IMR-90 (cell line): ENCODE data around the gene GLS2. TPM values are rescaled to one million over a fixed set of nuclear protein-coding genes. Genes with fewer than 3 reads are reported as not detected.
"Not testable (repeated sequence)": the region's sequence is repeated elsewhere in the genome, so short reads cannot be mapped to it uniquely, and the experiment has no call there.

Experiments
- ATAC-seq: fragments of 200-7000 bp; cut with Tn5 transposase; 2 replicates; pipeline ENCODE4 v1.9.1; 2020; ENCODE audit warnings: low read depth, mild to moderate bottlenecking, moderate library complexity
- BruUV-seq: library from RNA; stranded (reverse); fragments of 400-500 nt; replicated peaks from 2 replicates; lab custom pipeline; 2021; lab: Mats Ljungman, UMichigan
- CTCF ChIA-PET: fragments of 300-600 bp; formaldehyde crosslinking; extraction: SDS; loops from one replicate; lab custom pipeline; 2021; ENCODE audit warnings: antibody characterized with exemption; lab: Yijun Ruan, JAX
- POLR2A ChIA-PET: fragments of 300-600 bp; sonication (Branson Sonifier 250); formaldehyde crosslinking; loops from one replicate; lab custom pipeline; 2022; ENCODE audit warnings: antibody characterized with exemption; ENCODE audit not compliant: unreplicated experiment; lab: Charles Lee
- DNase-seq: peaks from one replicate; pipeline ENCODE4 v3.0.0; 2013
- H2AFZ ChIP-seq: replicated peaks from 2 replicates; pipeline ENCODE3; 2013; ENCODE audit warnings: low read length, mild to moderate bottlenecking; ENCODE audit not compliant: poor library complexity
- H2AK5ac ChIP-seq: 2 replicates; pipeline ENCODE4 v1.6.1; 2013; ENCODE audit warnings: low read depth, low read length, inconsistent platforms
- H2AK9ac ChIP-seq: replicated peaks from 2 replicates; pipeline ENCODE3; 2013; ENCODE audit warnings: mild to moderate bottlenecking, low read depth, low read length, moderate library complexity; ENCODE audit not compliant: poor library complexity
- H2BK120ac ChIP-seq: 2 replicates; pipeline ENCODE4 v1.6.1; 2013; ENCODE audit warnings: low read depth, low read length, inconsistent platforms
- H2BK15ac ChIP-seq: 3 replicates; pipeline ENCODE4 v1.6.1; 2013; ENCODE audit warnings: low read depth, low read length, inconsistent platforms
- H2BK20ac ChIP-seq: 2 replicates; pipeline ENCODE4 v1.6.1; 2013; ENCODE audit warnings: low read depth, mild to moderate bottlenecking, inconsistent platforms, low read length, moderate library complexity
- H2BK5ac ChIP-seq: 2 replicates; pipeline ENCODE4 v1.6.1; 2013; ENCODE audit warnings: mild to moderate bottlenecking, low read depth, low read length, inconsistent platforms; ENCODE audit not compliant: poor library complexity, severe bottlenecking
- H3K14ac ChIP-seq: replicated peaks from 2 replicates; pipeline ENCODE4 v1.6.1; 2013; ENCODE audit warnings: low read depth, low read length, inconsistent platforms
- H3K18ac ChIP-seq: 2 replicates; pipeline ENCODE4 v1.6.1; 2013; ENCODE audit warnings: low read depth, low read length, control low read depth
- H3K23ac ChIP-seq: 2 replicates; pipeline ENCODE4 v1.6.1; 2013; ENCODE audit warnings: low read depth, low read length, inconsistent platforms
- H3K27ac ChIP-seq: 2 replicates; pipeline ENCODE4 v1.5.1; 2013; ENCODE audit warnings: mild to moderate bottlenecking, control low read depth, low read length; ENCODE audit not compliant: insufficient read depth
- H3K27me3 ChIP-seq: 2 replicates; pipeline ENCODE4 v1.6.1; 2013; ENCODE audit warnings: low read length; ENCODE audit not compliant: control insufficient read depth, insufficient read depth
- H3K36me3 ChIP-seq: 2 replicates; pipeline ENCODE4 v1.6.1; 2013; ENCODE audit warnings: low read length, mixed read lengths; ENCODE audit not compliant: control insufficient read depth, insufficient read depth
- H3K4ac ChIP-seq: 2 replicates; pipeline ENCODE4 v1.6.1; 2013; ENCODE audit warnings: low read depth, low read length, inconsistent platforms
- H3K4me1 ChIP-seq: 2 replicates; pipeline ENCODE4 v1.6.1; 2013; ENCODE audit warnings: low read length, mixed read lengths; ENCODE audit not compliant: control insufficient read depth, insufficient read depth
- H3K4me2 ChIP-seq: 2 replicates; pipeline ENCODE4 v1.6.1; 2013; ENCODE audit warnings: low read depth, mild to moderate bottlenecking, control low read depth, low read length, moderate library complexity
- H3K4me3 ChIP-seq: 2 replicates; pipeline ENCODE4 v1.5.1; 2013; ENCODE audit warnings: low read depth, mild to moderate bottlenecking, control low read depth, low read length, moderate library complexity; ENCODE audit not compliant: insufficient read depth
- H3K56ac ChIP-seq: 2 replicates; pipeline ENCODE4 v1.6.1; 2013; ENCODE audit warnings: low read length, inconsistent platforms; ENCODE audit not compliant: insufficient read depth; ENCODE audit errors: extremely low read depth
- H3K79me1 ChIP-seq, 2 experiments: 2 replicates each; pipeline ENCODE4 v1.6.1; 2013; ENCODE audit warnings: low read length in 2 of 2, inconsistent platforms in 1 of 2, low read depth in 1 of 2
- H3K9ac ChIP-seq: 2 replicates; pipeline ENCODE4 v1.6.1; 2013; ENCODE audit warnings: low read depth, low read length, control low read depth
- H3K9me1 ChIP-seq: 2 replicates; pipeline ENCODE4 v1.6.1; 2013; ENCODE audit warnings: low read length, inconsistent platforms; ENCODE audit not compliant: insufficient read depth
- H3K9me3 ChIP-seq: 2 replicates; pipeline ENCODE4 v1.6.1; 2013; ENCODE audit warnings: low read length; ENCODE audit not compliant: control insufficient read depth, insufficient read depth
- H4K20me1 ChIP-seq: 2 replicates; pipeline ENCODE4 v1.6.1; 2013; ENCODE audit warnings: low read length, inconsistent platforms; ENCODE audit not compliant: insufficient read depth
- H4K5ac ChIP-seq: 2 replicates; pipeline ENCODE4 v1.6.1; 2013; ENCODE audit warnings: mild to moderate bottlenecking, low read depth, low read length, control low read depth
- H4K8ac ChIP-seq, 2 experiments: 2 replicates each; pipeline ENCODE4 v1.6.1; 2013; ENCODE audit warnings: low read depth in 2 of 2, low read length in 2 of 2, control low read depth in 1 of 2, inconsistent platforms in 1 of 2
- H4K91ac ChIP-seq: 2 replicates; pipeline ENCODE4 v1.6.1; 2013; ENCODE audit warnings: low read depth, low read length, inconsistent platforms; ENCODE audit not compliant: insufficient read depth
- WGBS, 2 experiments: methylation state at CpG; one replicate each; pipeline versions ENCODE4 v1.1.5 to v1.1.7; 2013; ENCODE audit warnings: missing lambda C conversion rate in 2 of 2; ENCODE audit not compliant: insufficient read length in 1 of 2; ENCODE audit errors: extremely low coverage in 2 of 2; 5-methylcytosine and 5-hydroxymethylcytosine counted together
- dilution Hi-C: fragments of 300-500 bp; cut with HindIII; formaldehyde crosslinking; loops from one replicate; pipeline ENCODE4 v1.14.3; 2018; ENCODE audit warnings: low sequenced_read_pairs; ENCODE audit not compliant: unreplicated experiment
- in situ Hi-C: fragments of 300-500 bp; cut with MboI; formaldehyde crosslinking; loops from 3 replicates; pipeline ENCODE4 v1.14.3; 2019; ENCODE audit warnings: low sequenced_read_pairs, inconsistent platforms, mixed read lengths
- intact Hi-C: fragments of 100-400 bp; cut with micrococcal nuclease; formaldehyde crosslinking; loops from 2 replicates; pipeline ENCODE4 v1.10.0; 2022
- polyA plus RNA-seq, 3 experiments: library from polyadenylated mRNA; depleted of rRNA; stranded (reverse); fragments of >200 nt; gene quantifications; 2 replicates each; pipeline ENCODE4 v1.2.3, GENCODE V29; 2012; ENCODE audit warnings: low replicate concordance in 1 of 3
- total RNA-seq: library from RNA; depleted of rRNA; stranded (reverse); fragments of >200 nt; gene quantifications from 2 replicates; pipeline ENCODE4 v1.2.3, GENCODE V29; 2012

The GLS2 gene
- total and polyA plus RNA-seq, 2 of the 4 experiments (the other 2 are of a cell fraction), result 0.21 to 0.36 TPM

GRCh38 chr12:56494106-56494415 lies 6.1 kb upstream of the GLS2 start:
- H3K18ac ChIP-seq, in situ Hi-C loops, H3K36me3 ChIP-seq, H3K56ac ChIP-seq, H2AK9ac ChIP-seq, H2AK5ac ChIP-seq, dilution Hi-C loops, H3K4me3 ChIP-seq, H3K9me3 ChIP-seq, H4K5ac ChIP-seq, ATAC-seq, intact Hi-C loops, H3K23ac ChIP-seq, H4K91ac ChIP-seq, H3K14ac ChIP-seq, H4K20me1 ChIP-seq, H2BK15ac ChIP-seq, POLR2A ChIA-PET, DNase-seq, H3K4me1 ChIP-seq, H3K79me1 ChIP-seq, CTCF ChIA-PET, H2AFZ ChIP-seq, H3K27ac ChIP-seq, H2BK20ac ChIP-seq, H2BK5ac ChIP-seq, H3K4me2 ChIP-seq, H3K9ac ChIP-seq, H3K4ac ChIP-seq, H3K9me1 ChIP-seq, H2BK120ac ChIP-seq, BruUV-seq, H4K8ac ChIP-seq: not testable (repeated sequence)
- WGBS, 2 experiments, result 75% methylated on average over 4 of the region's 15 CpGs; no CpG with 5 or more reads in 1 of the 2 experiments
- peaks cover 21% of the 10 kb centered on the region for H3K27me3 ChIP-seq

- H3K4me2 ChIP-seq, H2AK9ac ChIP-seq, H2BK5ac ChIP-seq, H3K4me1 ChIP-seq, dilution Hi-C loops, H2AFZ ChIP-seq, H4K91ac ChIP-seq, H3K9ac ChIP-seq, H3K4me3 ChIP-seq, BruUV-seq, ATAC-seq, in situ Hi-C loops, H2BK15ac ChIP-seq, H3K56ac ChIP-seq, H3K4ac ChIP-seq, intact Hi-C loops, H3K23ac ChIP-seq, H3K27ac ChIP-seq, H4K20me1 ChIP-seq, H3K14ac ChIP-seq, H3K9me1 ChIP-seq, DNase-seq, H3K79me1 ChIP-seq, H4K8ac ChIP-seq, H4K5ac ChIP-seq, H3K18ac ChIP-seq, POLR2A ChIA-PET, H2AK5ac ChIP-seq, H2BK120ac ChIP-seq, CTCF ChIA-PET, H3K36me3 ChIP-seq, H2BK20ac ChIP-seq, H3K9me3 ChIP-seq: not testable (repeated sequence)
- no CpG with 5 or more reads among the region's 31 CpGs for WGBS, 2 experiments
- H3K27me3 ChIP-seq, result peaks cover 24% of the 10 kb centered on the region
Measured at GRCh38 chr12:56493409-56494105, 5.6 kb upstream of the GLS2 start.
